HCT116 (cell line): ENCODE data around the gene ATAD2B. TPM values are rescaled to one million over a fixed set of nuclear protein-coding genes. Genes with fewer than 3 reads are reported as not detected.

Source experiments
- ATAC-seq: fragments of 200-7000 bp; cut with Tn5 transposase; 2 replicates; pipeline ENCODE4 v1.9.1; 2020; ENCODE audit warnings: mild to moderate bottlenecking, moderate library complexity
- BruUV-seq: library from RNA; stranded (reverse); fragments of 400-500 nt; replicated peaks from 2 replicates; lab custom pipeline; 2021; lab: Mats Ljungman, UMichigan
- CTCF ChIA-PET: fragments of 300-600 bp; sonication (Branson Sonifier 250); formaldehyde crosslinking; loops from one replicate; lab custom pipeline; 2021; ENCODE audit warnings: antibody characterized with exemption; lab: Charles Lee
- POLR2A ChIA-PET: fragments of 300-600, 350-600 bp; sonication (Branson Sonifier 250); formaldehyde crosslinking; loops from one replicate; lab custom pipeline; 2021; ENCODE audit warnings: antibody characterized with exemption; lab: Charles Lee
- RAD21 ChIA-PET, 2 experiments: fragments of 300-600 bp; sonication (Branson Sonifier 250); formaldehyde crosslinking; loops; one replicate each; lab custom pipeline; 2023; ENCODE audit warnings: low total read pairs in 2 of 2; ENCODE audit not compliant: uncharacterized antibody in 2 of 2, unreplicated experiment in 2 of 2, low non-redundant PET in 1 of 2; lab: Charles Lee
- DNase-seq: peaks from one replicate; pipeline ENCODE4 v3.0.0-alpha.2; 2010; ENCODE audit warnings: low read depth, low spot score
- H2AFZ ChIP-seq: fragments of 200-600 bp; shearing (Covaris generic), sonication (generic); 2 replicates; pipeline ENCODE4 v1.6.1; 2017; ENCODE audit warnings: low read depth, mixed run types, mixed read lengths, antibody characterized with exemption, low read length; ENCODE audit not compliant: poor library complexity, severe bottlenecking
- H3K27ac ChIP-seq: 2 replicates; pipeline ENCODE4 v1.5.1; 2012; ENCODE audit warnings: low read depth, low read length
- H3K27me3 ChIP-seq: fragments of 200-600 bp; sonication (generic); 2 replicates; pipeline ENCODE4 v1.6.1; 2016; ENCODE audit warnings: mixed run types, low read length, mixed read lengths; ENCODE audit not compliant: insufficient read depth
- H3K36me3 ChIP-seq, 2 experiments: fragments of 200-500 bp in 1 of 2; fragments of 200-600 bp in 1 of 2; sonication (Bioruptor generic) in 1 of 2; sonication (generic) in 1 of 2; 2 replicates each; pipeline versions ENCODE4 v1.5.1 to v1.6.1; 2014 to 2016; ENCODE audit warnings: low read length in 2 of 2, inconsistent platforms in 1 of 2, mixed read lengths in 1 of 2, mixed run types in 1 of 2; ENCODE audit not compliant: insufficient read depth in 2 of 2, control insufficient read depth in 1 of 2
- H3K4me1 ChIP-seq, 2 experiments: fragments of 200-600 bp in 1 of 2; sonication (generic) in 1 of 2; 2 replicates each; pipeline versions ENCODE4 v1.5.1 to v1.6.1; 2012 to 2017; ENCODE audit warnings: low read length in 2 of 2, inconsistent platforms in 1 of 2, mild to moderate bottlenecking in 1 of 2, mixed read lengths in 1 of 2, mixed run types in 1 of 2, moderate library complexity in 1 of 2; ENCODE audit not compliant: insufficient read depth in 2 of 2, control insufficient read depth in 1 of 2
- H3K4me2 ChIP-seq: fragments of 200-600 bp; sonication (generic); 2 replicates; pipeline ENCODE4 v1.6.1; 2017; ENCODE audit warnings: mixed run types, low read length, mixed read lengths
- H3K4me3 ChIP-seq, 2 experiments: fragments of 200-600 bp in 1 of 2; sonication (generic) in 1 of 2; replicated peaks in 1 of 2; 2 replicates each; pipeline ENCODE4 v1.5.1; 2011 to 2016; ENCODE audit warnings: low read length in 2 of 2, control low read depth in 1 of 2, low read depth in 1 of 2, mild to moderate bottlenecking in 1 of 2, mixed read lengths in 1 of 2, mixed run types in 1 of 2
- H3K79me2 ChIP-seq: fragments of 200-600 bp; sonication (generic); 2 replicates; pipeline ENCODE4 v1.6.1; 2017; ENCODE audit warnings: mild to moderate bottlenecking, mixed run types, low read length, moderate library complexity, mixed read lengths; ENCODE audit not compliant: insufficient read depth
- H3K9ac ChIP-seq: fragments of 200-600 bp; sonication (generic); 2 replicates; pipeline ENCODE4 v1.6.1; 2016; ENCODE audit warnings: low read length, mixed read lengths
- H3K9me2 ChIP-seq: fragments of 200-600 bp; sonication (generic), shearing (Covaris generic); 2 replicates; pipeline ENCODE4 v1.6.1; 2017; ENCODE audit warnings: mixed run types, mild to moderate bottlenecking, moderate library complexity; ENCODE audit not compliant: insufficient read depth
- H3K9me3 ChIP-seq, 2 experiments: fragments of 200-500 bp in 1 of 2; fragments of 200-600 bp in 1 of 2; sonication (Bioruptor generic) in 1 of 2; sonication (generic) in 1 of 2; 2 replicates each; pipeline ENCODE4 v1.6.1; 2014 to 2017; ENCODE audit warnings: low read length in 2 of 2, mixed read lengths in 2 of 2, inconsistent platforms in 1 of 2, low read depth in 1 of 2, mild to moderate bottlenecking in 1 of 2, mixed run types in 1 of 2, moderate library complexity in 1 of 2; ENCODE audit not compliant: control insufficient read depth in 1 of 2, insufficient read depth in 1 of 2
- H4K20me1 ChIP-seq: fragments of 200-600 bp; sonication (generic), shearing (Covaris generic); 2 replicates; pipeline ENCODE4 v1.6.1; 2017; ENCODE audit warnings: mixed run types, mild to moderate bottlenecking, moderate library complexity; ENCODE audit not compliant: insufficient read depth
- CBX3 ChIP-seq: IDR thresholded peaks from 2 replicates; pipeline ENCODE4 v1.6.1; 2012; ENCODE audit warnings: low read depth
- CEBPB ChIP-seq: IDR thresholded peaks from 2 replicates; pipeline ENCODE4 v1.6.1; 2012; ENCODE audit warnings: low read depth
- EZH2 ChIP-seq: fragments of 200-600 bp; sonication (generic); IDR thresholded peaks from 2 replicates; pipeline ENCODE4 v1.6.1; 2017; ENCODE audit warnings: antibody characterized with exemption, mixed run types
- EZH2phosphoT487 ChIP-seq: fragments of 200-600 bp; IDR thresholded peaks from 2 replicates; pipeline ENCODE4 v1.6.1; 2018; ENCODE audit warnings: antibody characterized with exemption, borderline replicate concordance
- FOSL1 ChIP-seq: IDR thresholded peaks from 2 replicates; pipeline ENCODE4 v1.6.1; 2012; ENCODE audit warnings: low read depth
- JUND ChIP-seq: IDR thresholded peaks from 2 replicates; pipeline ENCODE4 v1.6.1; 2012
- POLR2AphosphoS5 ChIP-seq: IDR thresholded peaks from 2 replicates; pipeline ENCODE4 v1.6.1; 2011; ENCODE audit warnings: mild to moderate bottlenecking, low read depth, low read length, moderate library complexity
- YY1 ChIP-seq: IDR thresholded peaks from 2 replicates; pipeline ENCODE4 v1.6.1; 2011; ENCODE audit warnings: low read length, low read depth, moderate library complexity, mild to moderate bottlenecking; ENCODE audit not compliant: insufficient replicate concordance; ENCODE audit errors: extremely low read depth
- ZFX ChIP-seq: fragments of 450-650 bp; IDR thresholded peaks from 2 replicates; pipeline ENCODE4 v1.6.1; 2017
- ZNF274 ChIP-seq: fragments of 200-500 bp; sonication (Bioruptor generic); IDR thresholded peaks from 2 replicates; pipeline ENCODE4 v1.6.1; 2014; ENCODE audit warnings: mild to moderate bottlenecking, low read depth, low read length, inconsistent platforms
- intact Hi-C: fragments of 100-400 bp; cut with micrococcal nuclease; formaldehyde crosslinking; loops from 2 replicates; pipeline ENCODE4 v1.10.0; 2022
- total RNA-seq: library from RNA; stranded (reverse); gene quantifications from one replicate; pipeline ENCODE4 v1.2.1, GENCODE V29; 2021; ENCODE audit not compliant: unreplicated experiment
- TF ChIP-seq, protein P1 (sequence below): IDR thresholded peaks from 2 replicates; pipeline ENCODE4 v1.6.1; 2012
- TF ChIP-seq, protein P2 (sequence below): IDR thresholded peaks from 2 replicates; pipeline ENCODE4 v1.6.1; 2012; ENCODE audit warnings: low read depth
- TF ChIP-seq, protein P3 (sequence below), 3 experiments: fragments of 200-600 bp in 1 of 3; sonication (generic) in 1 of 3; IDR thresholded peaks in 2 of 3; conservative IDR thresholded peaks in 1 of 3; 2 replicates each; pipeline ENCODE4 v1.5.1; 2012 to 2017; ENCODE audit warnings: low read depth in 2 of 3, low read length in 2 of 3, antibody characterized with exemption in 1 of 3, borderline replicate concordance in 1 of 3, control low read depth in 1 of 3, mild to moderate bottlenecking in 1 of 3, mixed read lengths in 1 of 3, mixed run types in 1 of 3, moderate library complexity in 1 of 3; ENCODE audit not compliant: insufficient read depth in 1 of 3
- TF ChIP-seq, protein P4 (sequence below): IDR thresholded peaks from 2 replicates; pipeline ENCODE4 v1.6.1; 2011; ENCODE audit warnings: mild to moderate bottlenecking, low read length, moderate library complexity; ENCODE audit not compliant: insufficient replicate concordance; ENCODE audit errors: extremely low read depth

The ATAD2B gene
- total RNA-seq, 1 experiment from 2014 or later, result 9.6 TPM

DNA sequence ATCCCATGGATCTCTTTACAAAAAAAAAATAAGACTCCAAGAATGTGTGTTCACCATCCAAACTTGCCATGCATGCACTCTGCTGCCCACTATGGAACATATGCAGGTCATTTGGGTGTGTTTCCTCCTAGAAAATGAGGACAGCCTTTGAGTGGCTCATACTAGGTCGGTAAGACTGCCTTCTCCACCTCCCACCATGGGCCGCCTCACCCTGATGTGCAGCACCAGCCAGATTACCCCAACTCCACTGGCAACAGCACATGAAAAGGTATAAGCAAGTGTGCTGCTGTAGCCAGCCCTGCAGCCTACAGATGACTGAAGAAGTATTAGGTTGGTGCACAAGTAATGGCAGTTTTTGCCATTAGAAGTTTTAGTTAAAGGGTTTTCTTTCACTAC is 214.2 kb downstream of the ATAD2B start:
- Histone ChIP-seq H3K27ac (no peak overlapping the region), H3K4me3 (no peak overlapping the region), H3K4me1 (no peaks in the 10 kb centered on the region), H3K27me3 (no peaks in the 10 kb centered on the region), H3K9me3 (no peaks in the 10 kb centered on the region), H3K9ac (no peak overlapping the region), H3K79me2 (no peaks in the 10 kb centered on the region), H2AFZ (no peak overlapping the region), H3K9me2 (no peaks in the 10 kb centered on the region)
- DNase-seq (no peak), ATAC-seq (no peak)
- intact Hi-C loops, result no loop called here
- BruUV-seq, result no TSS peak
- TF ChIP-seq YY1 (no peak), ZFX (no peak), ZNF274 (no peak), EZH2phosphoT487 (no peak), JUND (no peak), EZH2 (no peak), CEBPB (no peak), CBX3 (no peak), POLR2AphosphoS5 (no peak), FOSL1 (no peak)
- TF ChIP-seq, protein P1, sequence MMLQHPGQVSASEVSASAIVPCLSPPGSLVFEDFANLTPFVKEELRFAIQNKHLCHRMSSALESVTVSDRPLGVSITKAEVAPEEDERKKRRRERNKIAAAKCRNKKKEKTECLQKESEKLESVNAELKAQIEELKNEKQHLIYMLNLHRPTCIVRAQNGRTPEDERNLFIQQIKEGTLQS, result no peak
- TF ChIP-seq, protein P2, sequence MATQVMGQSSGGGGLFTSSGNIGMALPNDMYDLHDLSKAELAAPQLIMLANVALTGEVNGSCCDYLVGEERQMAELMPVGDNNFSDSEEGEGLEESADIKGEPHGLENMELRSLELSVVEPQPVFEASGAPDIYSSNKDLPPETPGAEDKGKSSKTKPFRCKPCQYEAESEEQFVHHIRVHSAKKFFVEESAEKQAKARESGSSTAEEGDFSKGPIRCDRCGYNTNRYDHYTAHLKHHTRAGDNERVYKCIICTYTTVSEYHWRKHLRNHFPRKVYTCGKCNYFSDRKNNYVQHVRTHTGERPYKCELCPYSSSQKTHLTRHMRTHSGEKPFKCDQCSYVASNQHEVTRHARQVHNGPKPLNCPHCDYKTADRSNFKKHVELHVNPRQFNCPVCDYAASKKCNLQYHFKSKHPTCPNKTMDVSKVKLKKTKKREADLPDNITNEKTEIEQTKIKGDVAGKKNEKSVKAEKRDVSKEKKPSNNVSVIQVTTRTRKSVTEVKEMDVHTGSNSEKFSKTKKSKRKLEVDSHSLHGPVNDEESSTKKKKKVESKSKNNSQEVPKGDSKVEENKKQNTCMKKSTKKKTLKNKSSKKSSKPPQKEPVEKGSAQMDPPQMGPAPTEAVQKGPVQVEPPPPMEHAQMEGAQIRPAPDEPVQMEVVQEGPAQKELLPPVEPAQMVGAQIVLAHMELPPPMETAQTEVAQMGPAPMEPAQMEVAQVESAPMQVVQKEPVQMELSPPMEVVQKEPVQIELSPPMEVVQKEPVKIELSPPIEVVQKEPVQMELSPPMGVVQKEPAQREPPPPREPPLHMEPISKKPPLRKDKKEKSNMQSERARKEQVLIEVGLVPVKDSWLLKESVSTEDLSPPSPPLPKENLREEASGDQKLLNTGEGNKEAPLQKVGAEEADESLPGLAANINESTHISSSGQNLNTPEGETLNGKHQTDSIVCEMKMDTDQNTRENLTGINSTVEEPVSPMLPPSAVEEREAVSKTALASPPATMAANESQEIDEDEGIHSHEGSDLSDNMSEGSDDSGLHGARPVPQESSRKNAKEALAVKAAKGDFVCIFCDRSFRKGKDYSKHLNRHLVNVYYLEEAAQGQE, result no peak
- TF ChIP-seq, protein P3, sequence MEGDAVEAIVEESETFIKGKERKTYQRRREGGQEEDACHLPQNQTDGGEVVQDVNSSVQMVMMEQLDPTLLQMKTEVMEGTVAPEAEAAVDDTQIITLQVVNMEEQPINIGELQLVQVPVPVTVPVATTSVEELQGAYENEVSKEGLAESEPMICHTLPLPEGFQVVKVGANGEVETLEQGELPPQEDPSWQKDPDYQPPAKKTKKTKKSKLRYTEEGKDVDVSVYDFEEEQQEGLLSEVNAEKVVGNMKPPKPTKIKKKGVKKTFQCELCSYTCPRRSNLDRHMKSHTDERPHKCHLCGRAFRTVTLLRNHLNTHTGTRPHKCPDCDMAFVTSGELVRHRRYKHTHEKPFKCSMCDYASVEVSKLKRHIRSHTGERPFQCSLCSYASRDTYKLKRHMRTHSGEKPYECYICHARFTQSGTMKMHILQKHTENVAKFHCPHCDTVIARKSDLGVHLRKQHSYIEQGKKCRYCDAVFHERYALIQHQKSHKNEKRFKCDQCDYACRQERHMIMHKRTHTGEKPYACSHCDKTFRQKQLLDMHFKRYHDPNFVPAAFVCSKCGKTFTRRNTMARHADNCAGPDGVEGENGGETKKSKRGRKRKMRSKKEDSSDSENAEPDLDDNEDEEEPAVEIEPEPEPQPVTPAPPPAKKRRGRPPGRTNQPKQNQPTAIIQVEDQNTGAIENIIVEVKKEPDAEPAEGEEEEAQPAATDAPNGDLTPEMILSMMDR (IDR thresholded peaks at IDR 0.05 in 2 of 3, conservative IDR thresholded peaks at IDR 0.05 in 1 of 3; ENCODE audit: borderline replicate concordance in 1 of 3, insufficient read depth in 1 of 3, low read depth in 2 of 3, low read length in 2 of 3), result no peak
- TF ChIP-seq, protein P4, sequence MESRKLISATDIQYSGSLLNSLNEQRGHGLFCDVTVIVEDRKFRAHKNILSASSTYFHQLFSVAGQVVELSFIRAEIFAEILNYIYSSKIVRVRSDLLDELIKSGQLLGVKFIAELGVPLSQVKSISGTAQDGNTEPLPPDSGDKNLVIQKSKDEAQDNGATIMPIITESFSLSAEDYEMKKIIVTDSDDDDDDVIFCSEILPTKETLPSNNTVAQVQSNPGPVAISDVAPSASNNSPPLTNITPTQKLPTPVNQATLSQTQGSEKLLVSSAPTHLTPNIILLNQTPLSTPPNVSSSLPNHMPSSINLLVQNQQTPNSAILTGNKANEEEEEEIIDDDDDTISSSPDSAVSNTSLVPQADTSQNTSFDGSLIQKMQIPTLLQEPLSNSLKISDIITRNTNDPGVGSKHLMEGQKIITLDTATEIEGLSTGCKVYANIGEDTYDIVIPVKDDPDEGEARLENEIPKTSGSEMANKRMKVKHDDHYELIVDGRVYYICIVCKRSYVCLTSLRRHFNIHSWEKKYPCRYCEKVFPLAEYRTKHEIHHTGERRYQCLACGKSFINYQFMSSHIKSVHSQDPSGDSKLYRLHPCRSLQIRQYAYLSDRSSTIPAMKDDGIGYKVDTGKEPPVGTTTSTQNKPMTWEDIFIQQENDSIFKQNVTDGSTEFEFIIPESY, result no peak
- TF ChIP-seq, all 23 proteins: peak for 0
- ChIA-PET CTCF (no interaction called here), RAD21 (no interaction called here), POLR2A (no interaction called here)
- H3K36me3 ChIP-seq, result no peaks in the 10 kb centered on the region
- no peak overlapping the region for H3K4me2 ChIP-seq
- no peaks in the 10 kb centered on the region for H4K20me1 ChIP-seq
